GM12891 (cell line): ENCODE measurements around the gene ADCY5.

Experiments used
- POLR2A ChIP-seq: IDR thresholded peaks from 2 replicates; pipeline ENCODE4 v1.6.1; 2011; ENCODE audit warnings: low read depth, low read length, control low read depth
- POLR2AphosphoS5 ChIP-seq: IDR thresholded peaks from 2 replicates; pipeline ENCODE4 v1.6.1; 2011; ENCODE audit warnings: low read depth, low read length, control low read depth
- TAF1 ChIP-seq: IDR thresholded peaks from 2 replicates; pipeline ENCODE4 v1.6.1; 2011; ENCODE audit warnings: low read depth, low read length, control low read depth

- TF ChIP-seq POLR2AphosphoS5 (no peak), POLR2A (no peak), TAF1 (no peak)
Observed at GRCh38 chr3:123432832-123433523, 15.9 kb downstream of the ADCY5 start.
